NCI-H2171 treated with DMSO at 0.1 percent for 48 hours (cell line): ENCODE data around the gene SLC39A11.
"Not testable (repeated sequence)": the region's sequence is repeated elsewhere in the genome, so short reads cannot be mapped to it uniquely, and the experiment has no call there.

Experiments
- DNase-seq: peaks from one replicate; lab custom pipeline; 2025; lab: John Stamatoyannopoulos, UW

SLC39A11 gene

GRCh38 chr17:72832306-72832705 is 260.2 kb downstream of the SLC39A11 start:
- no peak for DNase-seq

GRCh38 chr17:72829883-72830282 is 262.6 kb downstream of the SLC39A11 start:
- no peak for DNase-seq

- DNase-seq, result no peak
Measured at GRCh38 chr17:72826602-72827001, 265.9 kb downstream of the SLC39A11 start.

GRCh38 chr17:72826059-72826458 is 266.4 kb downstream of the SLC39A11 start:
- DNase-seq, result not testable (repeated sequence)

- no peak for DNase-seq
Measured at GRCh38 chr17:72825218-72825617, 267.3 kb downstream of the SLC39A11 start.

GRCh38 chr17:72824267-72824666 is 268.2 kb downstream of the SLC39A11 start:
- not testable (repeated sequence) for DNase-seq

- DNase-seq, result no peak
Measured at GRCh38 chr17:72822358-72823023, 270.0 kb downstream of the SLC39A11 start.

GRCh38 chr17:72816406-72816805 is 276.1 kb downstream of the SLC39A11 start:
- no peak for DNase-seq

GRCh38 chr17:72813481-72813880 is 279.0 kb downstream of the SLC39A11 start:
- no peak for DNase-seq

- no peak for DNase-seq
Measured at GRCh38 chr17:72812823-72813222, 279.7 kb downstream of the SLC39A11 start.

- no peak for DNase-seq
Measured at GRCh38 chr17:72811976-72812687, 280.4 kb downstream of the SLC39A11 start.

GRCh38 chr17:72810991-72811508 is 281.4 kb downstream of the SLC39A11 start:
- no peak for DNase-seq

GRCh38 chr17:72806011-72806410 is 286.5 kb downstream of the SLC39A11 start:
- DNase-seq, result no peak

GRCh38 chr17:72804949-72805707 is 287.4 kb downstream of the SLC39A11 start:
- DNase-seq, result no peak

GRCh38 chr17:72802726-72803125 is 289.8 kb downstream of the SLC39A11 start:
- DNase-seq, result no peak

GRCh38 chr17:72797142-72797541 is 295.3 kb downstream of the SLC39A11 start:
- DNase-seq, result no peak

GRCh38 chr17:72795941-72796340 is 296.5 kb downstream of the SLC39A11 start:
- DNase-seq, result no peak

GRCh38 chr17:72794152-72794551 is 298.3 kb downstream of the SLC39A11 start:
- no peak for DNase-seq

- no peak for DNase-seq
Measured at GRCh38 chr17:72792771-72793170, 299.7 kb downstream of the SLC39A11 start.

GRCh38 chr17:72790190-72790589 is 302.3 kb downstream of the SLC39A11 start:
- DNase-seq, result peak; percentile 9

- DNase-seq, result no peak
Measured at GRCh38 chr17:72789711-72790110, 302.8 kb downstream of the SLC39A11 start.

- DNase-seq, result no peak
Measured at GRCh38 chr17:72788950-72789585, 303.4 kb downstream of the SLC39A11 start.
